ENCODE results near the gene RPL7A.

Gene RPL7A

GRCh38 chr9:133366435-133366834 lies 18.4 kb downstream of the RPL7A start:
- Histone ChIP-seq H3K4me3 (ENCODE audit: low read length, poor library complexity, severe bottlenecking) (no peak overlapping the region), H3K9ac (ENCODE audit: low read depth, low read length, poor library complexity, severe bottlenecking) (no peak overlapping the region), H2AFZ (ENCODE audit: low read length) (no peak overlapping the region), H3K9me3 (ENCODE audit: insufficient read depth, low read depth, low read length) (no peaks in the 10 kb centered on the region), H4K20me1 (ENCODE audit: insufficient read depth, low read length, poor library complexity, severe bottlenecking) (peaks cover 74% of the 10 kb centered on the region), H3K4me2 (ENCODE audit: low read depth, low read length, poor library complexity, severe bottlenecking) (no peak overlapping the region), H3K9me2 (replicated peaks; ENCODE audit: low read depth, low read length) (no peaks in the 10 kb centered on the region), H3K36me3 (ENCODE audit: insufficient read depth, low read length) (peaks cover 74% of the 10 kb centered on the region; the same call in 1 of the 2 replicates), H3F3A (ENCODE audit: low read depth) (peaks cover 7% of the 10 kb centered on the region), H3K27me3 (ENCODE audit: insufficient read depth, low read length, poor library complexity, severe bottlenecking) (no peaks in the 10 kb centered on the region), H3K4me1 (ENCODE audit: insufficient read depth, low read length, poor library complexity, severe bottlenecking) (peaks cover 36% of the 10 kb centered on the region), H3K79me2 (ENCODE audit: insufficient read depth, low read length) (peaks cover 74% of the 10 kb centered on the region)
- TF ChIP-seq EZH2phosphoT487 (IDR thresholded peaks at IDR 0.05; ENCODE audit: borderline replicate concordance) (no peak), CTCF (conservative IDR thresholded peaks at IDR 0.05; ENCODE audit: low read length) (no peak)

- no peak overlapping the region for H3K4me3 ChIP-seq (ENCODE audit: low read length, poor library complexity, severe bottlenecking)
- no peak overlapping the region for H2AFZ ChIP-seq (ENCODE audit: low read length)
- no peaks in the 10 kb centered on the region for H3K9me2 ChIP-seq (replicated peaks; ENCODE audit: low read depth, low read length)
- H3F3A ChIP-seq (ENCODE audit: low read depth): peaks cover 14% of the 10 kb centered on the region
- H3K4me2 ChIP-seq (ENCODE audit: low read depth, low read length, poor library complexity, severe bottlenecking): no peak overlapping the region
- no peaks in the 10 kb centered on the region for H3K9me3 ChIP-seq (ENCODE audit: insufficient read depth, low read depth, low read length)
- H3K36me3 ChIP-seq (ENCODE audit: insufficient read depth, low read length): peaks cover 66% of the 10 kb centered on the region; the same call in 1 of the 2 replicates
- TF ChIP-seq CTCF (conservative IDR thresholded peaks at IDR 0.05; ENCODE audit: low read length): no peak
- TF ChIP-seq EZH2phosphoT487 (IDR thresholded peaks at IDR 0.05; ENCODE audit: borderline replicate concordance): no peak
- H3K79me2 ChIP-seq (ENCODE audit: insufficient read depth, low read length): peaks cover 82% of the 10 kb centered on the region
- peaks cover 82% of the 10 kb centered on the region for H4K20me1 ChIP-seq (ENCODE audit: insufficient read depth, low read length, poor library complexity, severe bottlenecking)
- H3K4me1 ChIP-seq (ENCODE audit: insufficient read depth, low read length, poor library complexity, severe bottlenecking): peaks cover 43% of the 10 kb centered on the region
- H3K27me3 ChIP-seq (ENCODE audit: insufficient read depth, low read length, poor library complexity, severe bottlenecking): no peaks in the 10 kb centered on the region
- no peak overlapping the region for H3K9ac ChIP-seq (ENCODE audit: low read depth, low read length, poor library complexity, severe bottlenecking)
Observed at GRCh38 chr9:133367221-133367620, 19.2 kb downstream of the RPL7A start.

GRCh38 chr9:133367778-133368177 lies 19.8 kb downstream of the RPL7A start:
- Histone ChIP-seq H3K4me1 (ENCODE audit: insufficient read depth, low read length, poor library complexity, severe bottlenecking) (peaks cover 49% of the 10 kb centered on the region), H3K36me3 (ENCODE audit: insufficient read depth, low read length) (peaks cover 61% of the 10 kb centered on the region; the same call in 1 of the 2 replicates), H3K9ac (ENCODE audit: low read depth, low read length, poor library complexity, severe bottlenecking) (no peak overlapping the region), H4K20me1 (ENCODE audit: insufficient read depth, low read length, poor library complexity, severe bottlenecking) (peaks cover 86% of the 10 kb centered on the region), H3K9me2 (replicated peaks; ENCODE audit: low read depth, low read length) (no peaks in the 10 kb centered on the region), H3K27me3 (ENCODE audit: insufficient read depth, low read length, poor library complexity, severe bottlenecking) (no peaks in the 10 kb centered on the region), H3F3A (ENCODE audit: low read depth) (peaks cover 16% of the 10 kb centered on the region), H3K9me3 (ENCODE audit: insufficient read depth, low read depth, low read length) (no peaks in the 10 kb centered on the region), H3K4me3 (ENCODE audit: low read length, poor library complexity, severe bottlenecking) (no peak overlapping the region), H2AFZ (ENCODE audit: low read length) (no peak overlapping the region), H3K79me2 (ENCODE audit: insufficient read depth, low read length) (peaks cover 88% of the 10 kb centered on the region), H3K4me2 (ENCODE audit: low read depth, low read length, poor library complexity, severe bottlenecking) (peak overlapping the region; percentile 96)
- no peak for TF ChIP-seq EZH2phosphoT487 (IDR thresholded peaks at IDR 0.05; ENCODE audit: borderline replicate concordance)
- no peak for TF ChIP-seq CTCF (conservative IDR thresholded peaks at IDR 0.05; ENCODE audit: low read length)
